ENCODE results near the gene MBD5.

GRCh38 chr2:148165975-148166374 lies 145.1 kb downstream of the MBD5 start:
- TF ChIP-seq CTCF (IDR thresholded peaks at IDR 0.05) (no peak), MAX (IDR thresholded peaks at IDR 0.05) (no peak)

Measured in A549 (cell line).